Hepatocyte (in vitro differentiated cells): ENCODE data around the gene LSAMP.

ENCODE experiments used
- EZH2 ChIP-seq: fragments of 200-600 bp; sonication (generic); IDR thresholded peaks from 2 replicates; pipeline ENCODE4 v1.6.1; 2016; ENCODE audit warnings: antibody characterized with exemption, mild to moderate bottlenecking, borderline replicate concordance
- TF ChIP-seq, protein P1 (sequence below): fragments of 200-600 bp; sonication (generic); IDR thresholded peaks from 2 replicates; pipeline ENCODE4 v1.5.1; 2016; ENCODE audit warnings: antibody characterized with exemption, mild to moderate bottlenecking; ENCODE audit not compliant: poor library complexity

DNA sequence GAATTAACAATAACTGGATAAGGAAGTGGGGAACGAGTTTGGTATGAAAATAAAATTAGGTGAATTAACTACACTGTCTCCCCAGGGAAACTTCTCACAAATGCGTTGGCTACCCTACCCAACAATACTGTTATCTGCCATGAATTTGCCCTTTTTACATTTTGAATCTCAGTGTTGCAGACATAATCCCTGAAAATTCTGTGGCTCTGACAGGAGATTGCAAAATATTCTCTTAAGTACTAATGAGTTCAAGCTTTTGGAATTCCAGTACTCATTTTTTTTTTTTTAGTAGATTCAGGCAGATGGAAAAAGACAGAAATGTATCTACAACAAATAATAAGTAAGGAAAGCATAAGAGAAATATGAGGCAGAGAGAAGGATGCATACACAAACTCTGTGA lies 332.6 kb downstream of the LSAMP start:
- TF ChIP-seq EZH2 = no peak
- TF ChIP-seq, protein P1, sequence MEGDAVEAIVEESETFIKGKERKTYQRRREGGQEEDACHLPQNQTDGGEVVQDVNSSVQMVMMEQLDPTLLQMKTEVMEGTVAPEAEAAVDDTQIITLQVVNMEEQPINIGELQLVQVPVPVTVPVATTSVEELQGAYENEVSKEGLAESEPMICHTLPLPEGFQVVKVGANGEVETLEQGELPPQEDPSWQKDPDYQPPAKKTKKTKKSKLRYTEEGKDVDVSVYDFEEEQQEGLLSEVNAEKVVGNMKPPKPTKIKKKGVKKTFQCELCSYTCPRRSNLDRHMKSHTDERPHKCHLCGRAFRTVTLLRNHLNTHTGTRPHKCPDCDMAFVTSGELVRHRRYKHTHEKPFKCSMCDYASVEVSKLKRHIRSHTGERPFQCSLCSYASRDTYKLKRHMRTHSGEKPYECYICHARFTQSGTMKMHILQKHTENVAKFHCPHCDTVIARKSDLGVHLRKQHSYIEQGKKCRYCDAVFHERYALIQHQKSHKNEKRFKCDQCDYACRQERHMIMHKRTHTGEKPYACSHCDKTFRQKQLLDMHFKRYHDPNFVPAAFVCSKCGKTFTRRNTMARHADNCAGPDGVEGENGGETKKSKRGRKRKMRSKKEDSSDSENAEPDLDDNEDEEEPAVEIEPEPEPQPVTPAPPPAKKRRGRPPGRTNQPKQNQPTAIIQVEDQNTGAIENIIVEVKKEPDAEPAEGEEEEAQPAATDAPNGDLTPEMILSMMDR = no peak
